ENCODE data around the gene SPPL3. TPM values are rescaled to one million over a fixed set of nuclear protein-coding genes. Genes with fewer than 3 reads are reported as not detected.

SPPL3 gene
- total RNA-seq, 1 donor from 2014 or later: 28.5 TPM

DNA sequence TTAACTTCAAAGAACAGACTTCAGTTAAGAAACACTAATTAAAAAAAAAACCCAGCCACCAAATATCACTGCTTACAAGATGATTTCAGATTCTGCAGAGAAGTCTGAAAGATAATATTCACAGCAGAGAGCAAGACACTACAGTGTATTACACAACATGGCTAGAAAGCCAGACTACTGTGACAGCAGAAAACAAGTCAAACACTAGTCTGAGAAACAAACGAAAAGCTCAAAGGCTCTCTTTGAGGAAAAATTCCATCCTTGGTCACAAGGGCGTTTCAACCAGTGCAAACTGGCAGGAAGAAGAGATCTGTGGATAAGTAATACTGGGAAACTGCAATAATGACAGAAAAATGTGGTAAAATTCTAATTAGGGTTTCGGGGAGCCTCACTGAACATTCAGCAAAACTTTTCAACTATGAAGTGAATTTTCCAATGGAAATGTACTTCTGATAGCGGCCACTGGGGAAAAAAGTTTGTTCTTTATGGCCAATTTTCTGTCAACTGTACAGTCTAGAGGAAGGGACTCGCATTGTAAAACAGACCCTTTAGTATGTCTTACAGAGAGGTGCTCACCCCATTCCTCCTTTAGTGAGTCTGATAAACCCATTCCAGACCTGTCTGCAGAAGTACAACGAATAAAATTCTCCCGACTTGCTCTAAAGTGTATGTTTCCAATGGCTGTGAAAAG is 128.2 kb downstream of the SPPL3 start:
- no peak for DNase-seq

DNA sequence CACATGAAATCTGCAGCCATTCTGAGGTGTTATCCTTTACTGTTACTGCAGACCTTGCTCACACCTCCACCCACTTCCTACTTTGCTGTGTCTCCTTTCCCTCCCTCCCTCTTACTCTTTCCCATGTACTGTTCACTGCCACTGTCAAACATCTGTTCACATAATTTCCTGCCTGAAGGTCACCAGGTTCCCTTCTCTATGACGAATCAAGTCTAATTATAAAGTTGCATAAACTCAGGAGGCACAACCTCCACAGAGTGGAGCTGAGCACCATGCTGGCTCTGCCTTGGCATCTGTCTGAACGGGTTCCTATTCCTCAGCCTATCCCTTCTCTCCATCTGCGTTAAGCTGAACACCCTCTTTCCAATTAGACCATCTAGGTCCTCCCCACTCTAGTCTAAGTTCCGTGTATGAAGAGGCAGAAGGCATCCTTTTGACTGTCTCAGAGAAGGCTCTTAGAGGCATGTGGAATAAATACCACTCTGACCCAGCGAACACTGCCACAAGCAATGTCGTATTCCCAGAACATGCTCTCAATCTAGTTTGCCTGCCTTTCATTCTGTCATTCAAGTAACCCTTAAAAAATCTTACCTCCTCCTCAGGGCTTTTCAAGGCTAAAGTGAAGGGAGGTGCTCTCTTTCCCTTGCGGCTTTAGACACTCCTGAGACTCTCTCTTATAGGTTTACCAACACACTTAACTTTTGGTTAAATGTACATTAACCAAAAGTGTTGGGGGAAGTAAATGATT is 129.8 kb downstream of the SPPL3 start:
- DNase-seq: no peak

DNA sequence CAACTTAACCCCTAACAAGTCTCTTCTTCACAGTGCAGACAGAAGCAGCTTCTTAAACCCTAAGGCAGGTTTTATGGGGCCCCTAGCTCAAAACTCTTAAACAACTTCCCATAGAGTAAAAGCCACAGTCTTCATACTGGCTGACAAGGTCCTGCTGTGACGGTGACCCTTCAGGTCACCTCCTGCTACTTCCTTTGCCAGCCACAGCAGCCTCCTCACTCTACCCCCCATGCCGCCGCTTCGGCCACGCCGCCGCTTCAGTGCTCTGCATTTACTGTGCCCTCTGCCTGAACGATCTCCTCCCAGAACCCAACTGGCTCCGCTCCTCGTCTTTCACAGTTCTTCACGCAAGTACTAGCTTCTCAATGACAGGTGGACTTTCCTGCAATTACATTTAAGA is 133.1 kb downstream of the SPPL3 start:
- no peak for DNase-seq

DNA sequence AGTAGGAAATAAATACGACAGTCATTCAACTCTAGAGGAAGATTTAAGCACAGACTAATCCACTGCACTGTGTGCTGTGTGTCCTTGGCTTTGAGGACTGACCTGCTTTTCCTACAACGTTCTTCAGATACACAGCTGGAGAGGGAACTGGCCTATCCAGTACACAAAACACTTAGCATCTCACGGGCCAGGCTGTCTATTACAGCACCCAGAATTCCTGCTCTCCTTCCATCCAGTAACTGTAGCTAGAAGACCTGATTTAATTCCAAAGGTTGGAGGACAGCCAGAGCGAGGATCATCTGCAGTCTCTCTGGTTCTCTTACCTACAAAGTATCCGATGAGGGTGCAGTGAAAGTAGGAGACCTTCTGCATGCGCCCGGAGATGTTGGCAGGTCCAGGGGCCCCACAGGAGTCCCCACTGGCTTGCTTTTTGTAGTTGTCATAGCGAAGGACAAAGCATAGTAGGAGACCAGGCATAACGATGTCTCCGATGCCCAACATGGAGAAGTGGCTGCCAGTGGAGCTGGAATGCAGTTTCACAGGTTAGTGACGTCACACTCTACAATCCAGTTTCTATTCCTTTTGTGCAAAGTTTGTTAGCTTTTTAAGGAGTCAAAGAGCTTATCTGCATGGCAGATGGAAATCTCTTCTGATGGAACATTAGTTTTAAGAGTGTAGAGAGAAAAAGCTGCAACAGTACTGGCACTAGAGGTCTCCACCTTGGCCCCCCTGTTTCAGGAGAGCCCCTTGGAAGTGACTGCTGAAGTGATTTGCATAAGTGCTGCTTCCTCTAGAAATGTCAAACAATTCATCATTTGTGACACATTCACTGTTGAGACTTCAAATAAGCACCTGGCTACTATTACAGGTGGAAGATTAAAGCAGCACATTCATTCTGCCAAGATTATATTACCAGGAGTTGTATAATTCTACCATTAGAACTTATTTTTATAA is 136.8 kb downstream of the SPPL3 start:
- DNase-seq: no peak

DNA sequence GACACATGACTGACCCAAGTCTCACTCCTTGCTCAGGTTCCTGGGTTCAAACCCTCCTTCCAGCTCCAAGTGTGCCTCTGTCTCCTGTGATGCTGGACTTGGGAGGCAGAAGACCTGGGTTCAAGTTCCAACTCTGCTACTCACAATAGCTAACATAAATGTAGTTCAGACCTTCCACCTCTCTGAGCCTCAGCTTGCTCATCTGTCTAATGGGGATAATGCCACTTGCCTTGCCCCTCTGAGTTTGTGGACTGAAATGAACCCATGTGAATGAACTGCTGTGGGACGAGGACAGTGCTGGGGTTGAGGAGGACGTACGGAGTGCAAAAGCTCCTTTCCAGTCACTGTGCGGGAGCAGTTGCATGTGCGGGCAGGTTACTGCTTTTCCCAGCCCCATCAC is 137.6 kb downstream of the SPPL3 start:
- no peak for DNase-seq

DNA sequence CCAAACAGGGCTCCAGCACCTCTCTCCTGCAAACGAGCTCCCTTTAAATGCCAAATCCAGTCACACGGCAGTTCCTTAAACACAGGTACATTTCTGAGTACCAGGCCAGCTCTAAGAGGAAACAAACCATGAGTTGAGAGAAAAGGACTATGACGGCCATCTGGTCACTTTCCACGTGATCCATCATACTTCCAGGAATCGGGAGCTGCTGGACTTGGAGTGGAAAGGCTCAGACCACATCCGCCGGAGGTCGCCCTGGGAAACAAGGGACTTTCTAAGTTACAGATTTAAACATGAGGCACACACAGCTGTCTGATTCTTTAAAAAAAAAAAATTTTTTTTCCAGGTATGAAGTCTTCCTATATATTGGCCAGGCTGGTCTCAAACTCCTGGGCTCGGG is 139.3 kb downstream of the SPPL3 start:
- DNase-seq: no peak

DNA sequence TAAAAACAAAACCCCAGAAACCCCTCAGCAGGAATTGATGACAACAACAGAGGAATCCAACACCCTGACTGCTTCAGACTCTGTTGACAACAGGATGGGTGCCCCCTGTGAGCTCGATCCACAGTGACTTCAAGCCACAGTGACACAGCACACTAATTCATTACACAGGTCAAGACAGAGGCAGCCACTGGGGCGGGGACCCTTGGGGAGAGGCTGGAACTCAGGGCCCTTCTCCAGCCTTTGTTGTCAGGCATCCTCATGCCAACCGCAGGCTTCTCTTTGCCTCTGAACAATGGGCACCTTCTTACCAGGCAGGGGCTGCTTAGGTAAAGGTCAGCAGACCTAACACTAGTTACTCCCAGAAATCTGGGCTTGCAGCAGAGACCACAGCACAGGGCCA is 140.9 kb downstream of the SPPL3 start:
- DNase-seq: no peak

DNA sequence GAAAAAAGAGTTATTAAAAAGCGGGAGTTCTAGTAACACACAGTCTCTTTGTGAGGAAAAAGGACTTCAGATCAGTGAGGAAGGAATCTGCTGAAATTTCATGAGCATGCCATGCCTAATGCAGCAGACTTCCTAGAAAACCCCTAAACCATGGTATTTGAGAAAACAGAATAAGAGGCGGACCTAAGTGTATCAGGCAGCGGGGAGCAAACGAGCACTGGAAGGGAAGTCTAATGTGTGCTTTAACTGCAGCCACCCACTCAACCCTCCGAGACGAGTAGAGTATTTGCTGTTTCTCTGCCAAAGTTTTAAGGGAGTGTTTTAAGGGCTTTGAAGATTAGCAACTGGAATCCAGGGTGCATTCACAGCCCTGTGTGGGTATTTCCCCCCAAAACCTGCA is 142.1 kb downstream of the SPPL3 start:
- DNase-seq: peak; percentile 35

DNA sequence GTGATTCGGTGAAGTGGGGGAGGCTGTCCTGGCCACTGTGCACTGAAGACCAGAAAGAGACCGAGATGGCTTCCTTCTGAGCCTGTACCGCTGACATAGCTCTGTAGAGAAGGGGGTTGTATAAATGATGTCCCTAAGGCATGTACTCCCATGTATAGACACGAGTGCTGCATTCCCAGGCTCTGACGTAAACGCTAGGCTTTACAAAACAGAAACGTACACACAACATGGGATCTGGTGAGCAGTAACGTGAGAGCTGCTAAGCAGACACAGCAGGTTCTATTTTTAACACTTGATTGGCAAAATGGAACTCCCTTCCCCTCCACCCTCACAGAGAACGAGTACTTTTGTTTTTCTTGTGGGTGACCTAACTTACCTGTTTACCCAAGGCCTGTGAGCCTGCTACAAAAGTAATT is 142.6 kb downstream of the SPPL3 start:
- peak; percentile 94 for DNase-seq

DNA sequence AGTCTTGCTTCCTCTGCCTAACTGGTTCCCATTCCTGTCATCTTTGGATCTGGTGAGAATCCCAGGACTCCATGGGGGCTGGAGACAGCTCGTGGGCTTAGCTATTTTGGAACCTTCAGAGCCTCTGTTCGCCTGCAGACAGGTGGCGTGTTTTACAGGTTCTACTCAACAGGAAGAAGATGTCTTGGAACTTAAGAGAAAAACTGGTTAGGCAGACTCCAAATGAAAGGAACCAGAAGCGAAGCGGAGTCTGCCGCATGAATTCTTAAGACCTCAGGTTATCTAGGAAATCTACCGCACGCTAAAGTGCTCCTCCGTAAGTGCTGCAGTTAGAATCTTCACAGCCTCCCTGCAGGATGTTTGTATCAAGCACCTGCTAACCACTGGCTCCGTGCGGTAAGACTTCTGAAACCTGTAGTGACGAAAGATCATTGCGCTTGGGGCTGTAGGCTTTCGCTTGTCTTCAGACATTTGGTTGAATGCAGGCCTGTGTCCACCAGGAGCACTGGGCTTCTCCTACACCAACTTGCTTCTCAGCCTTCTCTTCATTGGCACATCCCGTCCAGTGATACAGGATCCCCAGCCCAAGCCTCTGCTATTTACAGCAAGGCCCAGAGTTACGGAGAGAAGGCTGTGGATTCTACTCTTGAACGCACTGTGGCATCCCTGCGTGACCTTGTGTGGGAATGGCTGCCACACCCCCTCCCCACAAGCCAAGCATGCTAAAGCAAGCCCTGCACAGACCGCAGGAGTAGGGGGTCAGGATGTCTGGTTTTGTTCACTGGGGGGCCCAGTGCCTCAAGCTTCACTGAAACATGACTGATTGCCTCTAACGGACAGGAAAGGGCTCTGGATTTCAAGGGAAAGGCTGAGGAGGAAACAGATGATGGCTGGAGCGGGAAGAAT is 143.6 kb downstream of the SPPL3 start:
- no peak for DNase-seq

DNA sequence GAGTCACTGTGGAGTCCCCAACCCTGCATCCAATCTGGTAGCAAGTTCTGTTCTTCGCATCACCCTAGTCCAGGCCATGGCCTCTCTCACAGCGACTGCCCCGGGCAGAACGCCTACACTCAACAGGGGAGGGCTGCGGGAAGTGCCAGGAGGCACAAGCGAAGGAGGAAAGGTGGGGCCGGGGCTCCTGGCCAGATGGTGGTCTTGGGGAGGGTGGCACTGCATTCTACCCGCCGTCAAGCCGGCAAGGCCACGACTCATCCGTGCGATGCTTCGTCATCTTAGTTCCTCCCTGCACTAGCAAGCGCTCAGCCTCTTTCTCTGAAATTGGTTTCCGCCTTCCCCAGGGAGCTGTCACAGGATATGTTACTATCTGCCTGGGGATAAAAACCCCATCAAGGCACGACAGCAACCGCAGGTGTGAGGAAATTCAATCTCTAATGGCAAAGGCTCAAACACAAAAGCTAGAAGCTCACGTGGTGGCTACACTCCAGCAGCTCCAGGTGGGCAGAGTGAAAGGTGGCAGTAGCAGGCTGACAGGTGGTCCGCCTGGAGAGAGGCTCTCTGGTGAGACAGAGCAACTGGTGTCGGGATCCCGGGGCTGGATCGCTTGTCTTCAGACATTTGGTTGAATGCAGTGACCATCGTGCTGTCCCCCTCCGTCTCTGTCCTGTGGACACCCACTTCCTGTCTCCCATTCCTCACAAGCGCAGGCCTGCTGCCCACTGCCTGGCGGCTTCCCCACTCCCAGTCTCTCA is 144.4 kb downstream of the SPPL3 start:
- no peak for DNase-seq

DNA sequence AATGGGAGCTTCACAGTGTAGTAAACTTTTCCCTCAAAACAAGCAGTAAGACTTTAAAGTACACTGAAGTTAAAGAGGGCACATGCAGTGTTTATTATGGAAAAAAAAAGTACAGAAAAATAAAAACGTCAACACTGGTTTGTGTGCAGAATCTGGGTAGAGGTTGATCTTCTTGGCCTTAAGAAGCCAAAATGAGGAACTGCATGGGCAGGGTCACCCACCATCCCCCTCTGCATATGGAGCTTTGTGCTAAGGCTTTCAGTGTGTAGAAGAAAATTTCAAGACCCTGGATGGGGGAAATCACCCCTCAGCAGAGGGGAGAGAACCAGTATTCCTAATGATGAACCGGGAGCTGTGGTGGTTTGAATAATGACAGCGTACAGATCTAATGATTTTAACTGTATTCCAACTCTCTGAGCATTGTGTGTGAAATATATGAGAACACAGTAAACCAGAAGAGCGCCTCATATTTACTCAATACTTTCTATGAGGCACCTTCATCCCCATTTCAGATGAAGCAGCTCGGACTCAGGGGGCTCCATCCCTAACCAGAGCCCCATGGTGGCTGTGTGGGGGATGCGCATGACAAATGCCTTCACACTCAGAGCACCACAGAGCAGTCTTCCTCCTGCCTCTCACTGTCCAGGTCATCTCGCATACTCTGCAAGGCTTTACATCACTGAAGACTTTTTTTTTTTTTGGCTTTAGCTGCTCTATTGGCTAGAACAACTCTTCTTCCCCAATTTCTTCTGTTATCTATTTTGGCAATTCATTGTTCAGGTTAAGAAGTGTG is 145.2 kb downstream of the SPPL3 start:
- no peak for DNase-seq

DNA sequence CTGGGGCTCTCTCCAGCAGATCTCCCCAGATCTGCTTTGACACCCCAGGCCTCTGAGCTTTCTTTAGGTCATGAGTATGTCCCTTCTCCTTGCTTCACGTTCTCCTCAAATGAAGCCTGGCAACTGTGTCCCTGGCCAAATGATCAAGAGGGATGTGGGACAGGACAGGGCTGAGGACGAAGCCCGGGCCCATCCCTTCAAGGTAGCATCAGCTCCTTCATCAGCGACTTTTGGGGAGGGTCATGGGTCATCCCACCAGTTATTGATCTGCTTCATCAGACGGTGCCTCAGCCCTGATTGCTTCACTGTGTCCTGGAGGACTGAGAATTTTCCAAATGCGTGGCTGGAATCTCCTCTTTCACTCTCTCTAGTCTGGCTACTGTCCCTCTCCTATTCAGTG is 146.2 kb downstream of the SPPL3 start:
- no peak for DNase-seq

DNA sequence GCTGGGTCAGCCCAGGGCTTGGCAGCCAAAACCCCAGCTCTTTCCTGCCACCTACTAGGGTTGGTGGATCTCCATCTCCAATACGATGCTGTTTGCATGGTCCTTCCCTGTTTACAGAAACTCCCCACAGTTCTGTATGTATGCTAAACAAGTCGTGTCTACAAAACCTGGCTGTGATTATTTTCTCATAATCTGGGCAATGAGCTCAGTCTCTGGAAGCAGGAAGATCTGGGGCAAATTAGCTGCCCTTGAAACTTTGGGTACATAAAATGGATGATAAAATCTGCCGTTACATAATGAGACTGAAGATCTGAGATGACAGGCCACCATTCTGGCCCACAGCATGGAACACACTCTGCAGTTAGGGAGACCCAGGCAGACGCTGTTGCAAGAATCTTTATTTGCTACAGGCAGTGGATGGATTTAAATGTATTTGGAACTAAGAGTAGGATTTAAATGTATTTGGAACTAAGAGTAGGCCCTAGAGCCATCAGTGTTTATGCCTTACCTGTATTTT is 146.9 kb downstream of the SPPL3 start:
- peak; percentile 59 for DNase-seq

DNA sequence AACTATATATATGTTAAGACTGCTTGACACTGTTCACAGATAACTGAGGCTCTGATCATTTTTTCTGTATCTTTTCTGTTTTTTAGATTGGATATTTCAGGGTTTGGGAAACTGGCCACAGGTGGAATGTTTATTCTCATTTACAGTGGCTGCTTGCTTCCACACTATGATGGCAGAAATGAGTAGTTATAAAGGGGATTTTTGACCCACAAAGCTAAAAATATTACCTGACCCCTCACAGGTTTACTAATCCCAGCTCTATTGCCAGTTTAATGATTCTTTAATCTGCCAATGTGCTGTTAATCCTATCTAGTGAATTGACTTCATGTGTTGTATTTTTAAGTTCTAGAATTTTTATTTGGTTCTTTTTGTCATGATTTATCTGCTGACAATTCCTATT is 148.9 kb downstream of the SPPL3 start:
- no peak for DNase-seq

DNA sequence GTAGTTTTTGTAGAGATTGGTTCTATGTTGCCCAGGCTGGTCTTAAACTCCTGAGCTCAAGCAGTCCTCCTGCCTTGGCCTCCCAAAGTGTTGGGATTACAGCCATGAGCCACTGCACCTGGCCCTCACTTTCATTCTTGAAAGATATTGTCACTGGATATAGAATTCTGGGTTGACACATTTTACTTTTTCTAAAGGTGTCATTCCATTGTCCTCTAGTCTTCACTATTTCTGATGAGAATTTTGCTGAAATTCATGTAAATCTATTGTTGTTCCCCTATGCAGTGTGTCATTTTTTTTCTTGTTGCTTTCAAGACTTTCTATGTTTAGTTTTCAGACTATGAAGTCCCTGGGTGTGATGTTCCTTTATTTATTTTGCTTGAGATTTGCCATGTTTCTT is 149.4 kb downstream of the SPPL3 start:
- no peak for DNase-seq

DNA sequence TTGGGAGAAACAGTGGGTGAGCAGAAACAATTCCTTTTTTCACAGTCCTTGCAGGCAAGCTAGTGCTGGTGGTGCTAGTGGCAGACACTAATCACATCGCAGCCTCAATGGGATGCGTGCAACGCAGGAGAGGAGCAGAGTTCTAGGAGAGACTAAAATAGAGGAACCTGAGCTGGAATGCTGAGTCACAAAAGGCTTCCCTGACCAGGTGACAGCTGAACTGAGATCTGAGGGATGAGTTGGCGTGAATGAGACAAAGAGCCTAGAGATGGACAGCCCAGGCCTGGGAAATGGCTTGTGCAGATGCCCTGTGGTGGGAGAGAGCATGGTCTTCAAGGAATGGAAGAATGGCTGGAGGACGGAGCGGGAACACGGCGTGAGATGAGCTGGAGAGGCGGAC is 152.8 kb downstream of the SPPL3 start:
- no peak for DNase-seq

DNA sequence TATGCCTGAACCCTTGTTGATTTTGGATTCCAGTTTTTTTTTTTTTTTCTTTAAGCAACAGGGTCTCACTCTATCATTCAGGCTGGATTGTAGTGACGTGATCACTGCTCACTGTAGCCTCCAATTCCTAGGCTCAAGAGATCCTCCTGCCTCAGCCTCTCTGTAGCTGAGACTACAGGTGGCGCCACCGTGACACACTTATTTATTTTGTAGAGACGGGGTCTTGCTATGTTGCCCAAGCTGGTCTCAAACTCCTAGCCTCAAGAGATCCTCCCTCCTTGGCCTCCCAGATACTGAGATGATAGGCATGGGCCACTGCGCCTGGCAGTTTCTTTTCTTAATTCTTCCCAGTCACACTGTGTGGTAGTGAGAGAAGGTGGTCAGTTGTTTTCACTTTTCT is 153.4 kb downstream of the SPPL3 start:
- no peak for DNase-seq

DNA sequence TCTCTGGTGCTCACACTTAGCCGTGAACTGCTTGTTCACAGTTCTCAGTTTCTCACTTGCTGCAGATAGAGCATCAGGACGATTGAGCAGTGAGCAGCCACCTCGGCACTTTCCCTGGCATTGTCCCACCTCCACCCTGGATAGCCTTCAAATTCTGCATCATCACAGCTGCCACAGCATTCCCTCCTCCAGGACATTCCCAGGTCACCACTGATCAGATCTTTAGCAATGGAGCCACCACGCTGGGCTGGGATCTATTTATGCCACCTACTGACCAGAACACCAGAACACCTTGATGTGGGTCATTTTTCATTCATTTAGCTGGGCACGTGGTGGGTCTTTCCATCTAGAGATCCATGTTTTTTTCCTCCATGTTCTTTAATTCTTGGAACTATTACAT is 154.9 kb downstream of the SPPL3 start:
- no peak for DNase-seq

DNA sequence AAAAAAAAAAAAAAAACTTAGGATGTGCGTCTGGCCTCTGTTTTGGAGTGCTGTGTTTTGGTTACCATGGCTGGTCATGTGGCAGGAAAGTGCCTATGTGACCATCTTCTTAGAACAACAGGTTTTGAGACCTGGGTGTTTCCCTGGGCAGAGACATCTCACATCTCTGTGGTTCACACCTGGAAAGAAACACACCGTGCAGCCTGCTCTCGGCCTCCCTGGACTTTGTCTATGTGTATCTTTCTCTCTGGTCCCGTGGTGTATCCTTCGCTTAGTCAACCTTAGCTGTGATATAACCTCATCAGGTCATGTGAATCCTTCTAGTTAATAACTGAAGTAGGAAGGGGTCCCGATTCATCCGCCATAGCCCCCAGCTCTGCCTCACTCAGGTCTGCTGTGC is 155.9 kb downstream of the SPPL3 start:
- DNase-seq: no peak
